NCI-H1417 treated with DMSO at 0.1 percent for 48 hours (cell line): ENCODE results near the gene CYRIA.

Experiments used
- DNase-seq: peaks from one replicate; lab custom pipeline; 2025; lab: John Stamatoyannopoulos, UW

CYRIA gene

GRCh38 chr2:16650287-16651249, 15.1 kb downstream of the CYRIA start:
- DNase-seq: no peak

DNA sequence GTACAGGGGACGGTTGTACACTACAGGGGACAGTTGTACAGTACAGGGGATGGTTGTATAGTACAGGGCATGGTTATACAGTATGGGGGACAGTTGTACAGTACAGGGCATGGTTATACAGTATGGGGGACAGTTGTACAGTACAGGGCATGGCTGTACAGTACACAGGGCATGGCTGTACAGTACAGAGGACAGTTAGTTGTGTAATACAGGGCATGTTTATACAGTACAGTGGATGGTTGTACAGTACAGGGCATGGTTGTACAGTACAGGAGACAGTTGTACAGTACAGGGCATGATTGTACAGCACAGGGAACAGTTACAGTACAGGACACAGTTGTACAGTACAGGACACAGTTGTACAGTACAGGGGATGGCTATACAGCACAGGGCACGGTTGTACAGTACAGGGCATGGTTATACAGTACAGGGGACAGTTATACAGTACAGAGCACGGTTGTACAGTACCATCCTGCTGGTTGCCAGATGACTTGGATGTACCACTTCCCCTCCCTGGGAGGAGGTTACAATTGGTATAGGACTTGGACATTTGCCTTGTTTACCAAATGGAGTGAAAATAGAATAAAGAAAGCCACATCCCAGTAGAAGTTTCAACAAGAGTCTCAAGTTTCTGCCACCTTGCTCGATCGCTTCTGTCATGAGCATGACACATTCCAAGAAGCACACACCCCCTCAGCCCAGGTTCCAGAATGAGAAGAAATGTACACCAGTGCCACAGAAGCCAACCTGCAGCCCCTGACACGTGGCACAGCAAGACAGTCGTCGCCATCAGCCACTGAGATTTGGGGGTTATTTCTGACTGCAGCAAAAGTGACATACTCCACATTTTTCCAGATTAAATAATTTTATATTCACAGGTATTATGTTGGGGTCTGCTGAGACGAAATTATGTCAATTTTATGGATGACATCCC, 16.0 kb downstream of the CYRIA start:
- no peak for DNase-seq

DNA sequence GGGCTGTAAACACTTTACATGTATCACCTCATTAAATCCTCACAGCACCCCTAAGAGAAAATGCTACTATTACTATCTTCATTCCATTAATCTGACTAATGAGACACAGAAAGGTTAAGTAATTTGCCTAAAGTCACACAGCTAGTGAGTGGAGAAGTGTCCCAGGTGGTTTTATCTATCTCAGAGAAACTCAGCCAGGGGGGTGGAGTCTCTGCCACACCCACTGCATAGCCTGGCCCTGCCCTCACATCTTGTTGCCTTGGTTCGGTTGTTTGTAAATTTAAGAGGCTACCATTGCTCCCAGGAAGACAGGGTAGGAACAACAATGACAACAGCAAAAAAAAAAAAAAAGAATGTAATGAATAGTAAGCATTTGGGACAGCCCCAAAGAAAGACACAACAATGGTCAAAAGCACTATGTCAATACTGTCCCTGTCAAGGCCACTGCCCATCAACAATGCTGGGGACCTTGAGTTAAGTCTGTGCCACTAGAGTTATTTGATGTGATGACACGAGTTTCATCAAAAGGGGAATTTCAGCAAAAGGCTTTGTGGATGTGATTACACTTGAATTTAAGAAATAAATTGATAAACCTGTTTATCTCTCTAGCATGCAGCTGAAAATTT, 17.5 kb downstream of the CYRIA start:
- DNase-seq: no peak

GRCh38 chr2:16645775-16646559, 19.7 kb downstream of the CYRIA start:
- DNase-seq: no peak

DNA sequence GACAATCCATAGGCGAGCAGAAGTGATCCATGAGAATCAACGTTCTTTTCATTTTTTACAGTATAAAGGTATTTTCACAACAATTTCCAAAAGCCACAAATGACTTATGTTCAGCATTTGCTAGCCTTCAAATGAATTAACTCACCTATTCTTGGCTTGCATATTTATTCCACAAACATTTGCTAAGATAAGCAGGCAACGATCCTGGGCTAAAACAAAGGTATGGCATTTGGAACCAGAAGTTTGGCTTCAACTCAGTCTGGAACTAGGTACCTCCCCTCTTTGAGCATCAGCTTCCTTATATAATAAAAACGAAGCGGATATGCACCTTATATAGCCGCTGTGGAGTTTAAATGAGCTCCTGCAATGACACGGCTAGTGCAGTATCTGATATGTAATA, 20.5 kb downstream of the CYRIA start:
- DNase-seq: no peak

GRCh38 chr2:16644221-16644925, 21.3 kb downstream of the CYRIA start:
- no peak for DNase-seq

- no peak for DNase-seq
These were observed 22.5 kb downstream of the CYRIA start for GRCh38 chr2:16643099-16643498.

DNA sequence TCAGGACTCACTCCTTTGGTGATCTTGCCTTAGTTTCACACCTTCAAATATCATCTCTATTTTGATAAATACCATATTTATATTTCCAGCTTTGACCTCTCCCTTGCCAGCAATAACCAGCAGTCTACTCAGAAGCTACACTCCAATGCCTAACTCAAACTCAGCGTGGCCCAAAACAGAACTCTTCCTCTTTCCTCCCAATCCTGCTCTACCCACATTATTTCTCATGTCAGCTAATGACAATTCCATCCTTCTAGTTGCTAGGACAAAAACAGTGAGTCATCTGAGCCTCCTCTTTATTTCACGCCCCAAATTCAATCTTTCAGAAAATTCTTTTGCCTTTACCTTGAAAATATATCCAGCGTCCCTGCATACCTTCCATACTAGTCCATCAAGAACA, 23.5 kb downstream of the CYRIA start:
- DNase-seq: no peak

- DNase-seq: no peak
These were observed 24.1 kb downstream of the CYRIA start for GRCh38 chr2:16641509-16641908.

DNA sequence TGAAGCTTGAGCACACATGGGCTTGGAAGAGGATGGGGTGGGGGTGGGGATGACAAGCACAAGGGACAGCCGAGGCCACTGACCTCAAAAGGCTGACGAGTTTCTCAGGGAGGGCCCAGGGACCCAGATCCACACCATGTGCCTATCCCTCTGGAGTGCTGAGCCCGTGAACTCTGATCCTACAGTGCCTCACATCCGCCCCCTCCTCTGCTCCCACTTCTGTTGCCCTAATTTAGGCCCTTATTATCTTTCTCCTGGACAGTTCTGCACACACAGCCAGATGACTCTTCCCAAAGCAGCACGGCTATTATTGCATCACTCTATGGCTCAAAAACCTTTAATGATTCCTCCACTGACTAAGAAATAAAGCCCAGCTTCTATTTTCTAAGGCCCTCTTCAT, 24.8 kb downstream of the CYRIA start:
- no peak for DNase-seq

DNA sequence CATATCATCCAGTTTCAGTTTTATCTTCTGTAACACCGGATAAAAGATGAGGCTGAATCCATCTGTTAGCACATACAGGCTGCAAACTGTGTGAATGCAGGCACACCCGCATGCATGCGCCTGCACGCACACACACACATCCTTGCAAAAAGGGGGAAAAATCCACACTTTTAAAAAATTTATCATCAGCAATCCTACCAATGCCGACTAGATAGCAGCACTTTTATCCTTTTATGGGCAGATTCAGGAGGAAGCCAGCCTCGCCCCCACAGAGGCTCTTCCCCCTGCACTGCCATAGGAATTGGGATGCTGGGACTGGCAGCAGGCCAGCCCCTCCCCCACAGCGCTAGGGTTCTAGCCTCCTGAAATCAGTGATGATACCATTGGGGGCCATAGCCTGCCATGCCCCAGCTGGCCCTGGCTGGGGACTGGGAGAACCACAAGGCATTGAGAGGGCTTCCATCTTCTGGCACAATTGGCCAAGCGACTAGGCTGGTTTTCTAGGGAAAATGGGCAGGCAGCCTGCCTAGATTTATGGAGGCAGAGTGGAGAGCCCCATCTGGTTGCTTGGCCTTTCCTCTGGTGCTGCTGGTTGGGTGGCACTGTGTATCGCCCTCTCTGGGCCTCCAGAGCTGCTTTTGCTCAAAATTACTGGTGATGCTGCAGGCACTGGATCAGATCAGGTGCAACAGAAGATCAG, 25.5 kb downstream of the CYRIA start:
- DNase-seq: no peak

- no peak for DNase-seq
These were observed 26.2 kb downstream of the CYRIA start for GRCh38 chr2:16639431-16639830.

- no peak for DNase-seq
These were observed 26.7 kb downstream of the CYRIA start for GRCh38 chr2:16638946-16639345.

- DNase-seq: no peak
These were observed 28.3 kb downstream of the CYRIA start for GRCh38 chr2:16637304-16637703.

DNA sequence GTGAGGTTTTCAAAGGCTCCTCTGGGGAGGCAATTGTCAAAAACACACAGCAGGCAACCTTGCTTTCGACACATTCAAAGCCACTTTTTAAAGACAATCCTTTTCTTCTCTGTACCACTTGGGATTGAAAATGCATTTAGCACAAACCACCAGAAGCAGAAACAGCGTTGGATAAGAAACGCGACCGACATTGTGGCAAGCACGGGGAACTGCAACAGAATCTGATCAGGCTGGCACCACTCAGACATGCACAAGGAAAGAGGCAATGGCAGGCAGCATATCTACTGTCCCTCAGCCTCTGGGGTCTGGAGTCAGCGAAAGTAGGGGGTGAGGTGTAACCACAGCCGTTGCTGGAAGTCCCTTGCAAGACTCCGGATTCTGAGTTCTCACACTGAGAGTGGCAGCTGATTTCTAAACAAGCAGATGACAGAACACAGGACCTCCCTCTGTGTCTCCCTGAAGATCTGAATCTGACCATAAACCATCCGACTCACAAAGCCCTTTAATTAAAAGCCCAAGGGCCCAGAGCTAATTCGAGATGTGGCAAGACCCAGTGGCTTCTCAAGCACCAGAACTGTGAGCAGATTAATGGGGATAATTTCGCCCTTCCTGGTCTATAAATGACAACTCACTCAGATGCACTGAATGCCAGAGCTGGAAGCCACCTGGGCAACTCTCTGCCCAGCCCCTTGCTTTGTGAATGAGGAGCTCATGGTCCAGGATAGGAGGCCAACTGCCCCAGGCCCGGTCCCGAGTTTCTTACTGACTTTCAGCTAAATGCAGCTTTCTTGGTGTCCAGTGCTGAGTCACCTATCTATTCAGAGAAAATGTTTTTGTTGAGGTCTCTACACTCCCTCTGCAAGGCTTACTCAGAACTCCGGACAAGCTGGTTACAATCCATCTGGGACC, 29.6 kb downstream of the CYRIA start:
- DNase-seq: no peak

- DNase-seq: no peak
These were observed 31.8 kb downstream of the CYRIA start for GRCh38 chr2:16633621-16634430.

DNA sequence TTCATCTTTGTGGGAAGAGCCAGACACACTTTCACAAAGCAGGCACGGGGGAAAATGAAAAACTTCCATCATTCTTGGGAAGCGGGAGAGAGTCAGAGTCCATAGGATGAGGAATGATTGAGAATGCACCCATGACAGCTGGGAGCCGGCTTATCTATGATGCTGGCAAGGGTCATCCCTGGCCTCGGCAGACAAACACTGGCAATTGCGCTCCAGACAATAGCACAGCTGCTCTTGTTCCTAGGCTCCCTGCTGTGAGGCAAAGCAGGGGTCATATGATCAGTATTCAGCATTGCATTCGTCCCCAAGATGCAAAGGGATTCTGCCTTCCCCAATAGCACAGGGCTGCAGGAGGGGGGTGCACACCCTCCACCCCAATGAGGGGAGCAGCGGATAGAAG, 33.0 kb downstream of the CYRIA start:
- DNase-seq: no peak

- DNase-seq: no peak
These were observed 35.2 kb downstream of the CYRIA start for GRCh38 chr2:16630463-16630862.
